Activated naive CD8-positive, alpha-beta T cell treated with anti-CD3 and anti-CD28 coated beads, Interleukin-2, amount 10 ng/mL, durations not matched to agents 7 days and 5 days (primary cell): ENCODE measurements around the gene PEX7. TPM values are rescaled to one million over a fixed set of nuclear protein-coding genes. Genes with fewer than 3 reads are reported as not detected.
"Not testable (repeated sequence)": the region's sequence is repeated elsewhere in the genome, so short reads cannot be mapped to it uniquely, and the experiment has no call there.

Source experiments
- ATAC-seq: fragments of 150-1000 bp; cut with Tn5 transposase; one replicate; pipeline ENCODE4 v1.10.0; 2021; ENCODE audit warnings: low read depth, moderate library complexity
- POLR2A ChIA-PET: fragments of 350-600 bp; sonication (Branson Sonifier 250); formaldehyde crosslinking; loops from one replicate; lab custom pipeline; 2021; ENCODE audit warnings: antibody characterized with exemption; lab: Charles Lee
- DNase-seq: peaks from one replicate; pipeline ENCODE4 v3.0.0; 2021
- H3K27ac Mint-ChIP-seq: one replicate; pipeline ENCODE4 v1.8.0; 2022; ENCODE audit warnings: mild to moderate bottlenecking, mixed read lengths
- H3K27me3 Mint-ChIP-seq: one replicate; pipeline ENCODE4 v1.8.0; 2022; ENCODE audit warnings: mild to moderate bottlenecking, moderate library complexity, mixed read lengths
- H3K36me3 Mint-ChIP-seq: one replicate; pipeline ENCODE4 v1.8.0; 2021; ENCODE audit warnings: mild to moderate bottlenecking, mixed read lengths
- H3K4me1 Mint-ChIP-seq: one replicate; pipeline ENCODE4 v1.8.0; 2021; ENCODE audit warnings: mixed read lengths
- H3K4me3 Mint-ChIP-seq: one replicate; pipeline ENCODE4 v1.8.0; 2022; ENCODE audit warnings: mild to moderate bottlenecking, moderate library complexity, mixed read lengths
- H3K9me3 Mint-ChIP-seq: one replicate; pipeline ENCODE4 v1.8.0; 2021; ENCODE audit warnings: mixed read lengths
- total RNA-seq, 2 experiments: library from RNA; stranded (reverse); gene quantifications; one replicate each; pipeline ENCODE4 v1.2.3, GENCODE V29; 2021

Gene PEX7
- total RNA-seq, 2 experiments from 2014 or later: 3.0 to 3.7 TPM

GRCh38 chr6:136792410-136793262 is 29.8 kb upstream of the PEX7 start, which contains the start of gene MAP3K5:
Gene MAP3K5, minus strand, starts transcription at chr6:136792477. Its CDS starts 320 bp downstream, at chr6:136792157.
- Mint-ChIP-seq H3K27ac (peak within 1 kb of the TSS; percentile 97), H3K36me3 (peaks cover 11% of the 10 kb centered on the region), H3K4me1 (peaks cover 33% of the 10 kb centered on the region)

GRCh38 chr6:136793363-136793762 is 29.0 kb upstream of the PEX7 start:
- ATAC-seq (no peak), DNase-seq (no peak)
- peaks cover 8% of the 10 kb centered on the region for H3K36me3 Mint-ChIP-seq
- peak overlapping the region; percentile 96 for H3K4me3 Mint-ChIP-seq
- H3K9me3 Mint-ChIP-seq: no peaks in the 10 kb centered on the region
- H3K27me3 Mint-ChIP-seq: peaks cover 7% of the 10 kb centered on the region
- peaks cover 26% of the 10 kb centered on the region for H3K4me1 Mint-ChIP-seq
- H3K27ac Mint-ChIP-seq: peak overlapping the region; percentile 37
- POLR2A ChIA-PET: interaction anchor here (1.0 to 5.3 kb wide), 4 partner anchors 29 to 424 kb away, joined by 3 to 93 read pairs (median 26); partner anchors contain the start of gene PEX7

More at GRCh38 chr6:136792410-136793262, 29.8 kb upstream of the PEX7 start, which contains the start of gene MAP3K5:
- Mint-ChIP-seq H3K27me3 (peaks cover 2% of the 10 kb centered on the region), H3K9me3 (no peaks in the 10 kb centered on the region), H3K4me3 (peak within 1 kb of the TSS; percentile 96)
- POLR2A ChIA-PET: interaction anchor here (0.7 to 5.3 kb wide), 19 partner anchors 9 to 503 kb away, joined by 3 to 93 read pairs (median 4); partner anchors contain the start of genes BCLAF1 and PEX7
- ATAC-seq: peak; percentile 84
- peak; percentile 97 for DNase-seq

DNA sequence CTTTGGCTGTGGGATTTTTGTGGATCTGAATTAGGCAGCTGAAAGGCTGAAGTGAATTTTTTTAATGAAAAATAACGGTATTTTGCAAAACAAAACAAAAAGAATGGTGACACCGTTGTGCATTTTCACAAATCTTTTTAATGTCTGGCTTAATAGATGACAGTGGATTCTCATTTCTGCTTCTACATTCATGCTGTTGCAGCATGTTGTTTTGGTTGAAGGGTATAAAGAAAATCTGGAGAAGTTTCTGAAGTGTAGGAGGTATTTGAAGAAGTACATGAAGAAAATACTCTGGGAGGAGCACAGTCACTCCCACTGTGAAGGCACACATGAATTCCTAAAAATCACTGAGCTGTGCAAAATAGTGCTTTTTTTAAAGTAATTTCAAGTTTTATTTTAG is 27.0 kb upstream of the PEX7 start:
- Mint-ChIP-seq H3K27ac (no peak overlapping the region), H3K4me1 (peaks cover 15% of the 10 kb centered on the region), H3K4me3 (no peak overlapping the region), H3K27me3 (peaks cover 12% of the 10 kb centered on the region), H3K9me3 (no peaks in the 10 kb centered on the region), H3K36me3 (no peaks in the 10 kb centered on the region)
- DNase-seq (no peak), ATAC-seq (no peak)
- POLR2A ChIA-PET: no interaction called here

DNA sequence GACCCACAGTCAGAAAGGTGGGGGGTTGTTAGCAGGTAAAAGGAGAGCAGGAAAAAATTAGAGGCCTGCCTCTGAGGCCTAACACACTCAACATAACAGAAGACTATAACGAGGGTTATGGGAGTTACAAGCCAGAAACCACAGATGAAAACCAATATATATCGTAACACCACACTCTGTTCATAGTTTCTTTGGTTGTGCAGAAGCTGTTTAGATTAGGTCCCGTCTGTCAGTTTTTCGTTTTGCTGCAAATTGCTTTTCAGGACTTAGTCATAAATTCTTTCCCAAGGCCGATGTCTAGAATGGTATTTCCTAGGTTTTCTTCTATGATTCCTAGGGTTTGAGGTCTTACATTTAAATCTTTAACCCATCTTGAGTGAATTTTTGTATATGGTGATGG is 26.4 kb upstream of the PEX7 start:
- POLR2A ChIA-PET: no interaction called here
- no peak for DNase-seq
- ATAC-seq: no peak
- H3K36me3 Mint-ChIP-seq: no peaks in the 10 kb centered on the region
- peaks cover 12% of the 10 kb centered on the region for H3K27me3 Mint-ChIP-seq
- peaks cover 9% of the 10 kb centered on the region for H3K4me1 Mint-ChIP-seq
- H3K4me3 Mint-ChIP-seq: no peak overlapping the region
- H3K27ac Mint-ChIP-seq: no peak overlapping the region
- H3K9me3 Mint-ChIP-seq: no peaks in the 10 kb centered on the region

- no peaks in the 10 kb centered on the region for H3K9me3 Mint-ChIP-seq
- POLR2A ChIA-PET: no interaction called here
- peaks cover 5% of the 10 kb centered on the region for H3K4me1 Mint-ChIP-seq
- DNase-seq (no peak), ATAC-seq (no peak)
- H3K36me3 Mint-ChIP-seq: no peaks in the 10 kb centered on the region
- peaks cover 14% of the 10 kb centered on the region for H3K27me3 Mint-ChIP-seq
- H3K27ac Mint-ChIP-seq: no peak overlapping the region
- no peak overlapping the region for H3K4me3 Mint-ChIP-seq
Observed at GRCh38 chr6:136798044-136798443, 24.3 kb upstream of the PEX7 start.

- POLR2A ChIA-PET: no interaction called here
- H3K4me1 Mint-ChIP-seq: no peaks in the 10 kb centered on the region
- no peak for DNase-seq
- no peak overlapping the region for H3K27ac Mint-ChIP-seq
- no peak for ATAC-seq
- H3K4me3 Mint-ChIP-seq: no peak overlapping the region
- peaks cover 16% of the 10 kb centered on the region for H3K27me3 Mint-ChIP-seq
- H3K9me3 Mint-ChIP-seq: no peaks in the 10 kb centered on the region
- H3K36me3 Mint-ChIP-seq: no peaks in the 10 kb centered on the region
Observed at GRCh38 chr6:136801581-136801980, 20.8 kb upstream of the PEX7 start.

DNA sequence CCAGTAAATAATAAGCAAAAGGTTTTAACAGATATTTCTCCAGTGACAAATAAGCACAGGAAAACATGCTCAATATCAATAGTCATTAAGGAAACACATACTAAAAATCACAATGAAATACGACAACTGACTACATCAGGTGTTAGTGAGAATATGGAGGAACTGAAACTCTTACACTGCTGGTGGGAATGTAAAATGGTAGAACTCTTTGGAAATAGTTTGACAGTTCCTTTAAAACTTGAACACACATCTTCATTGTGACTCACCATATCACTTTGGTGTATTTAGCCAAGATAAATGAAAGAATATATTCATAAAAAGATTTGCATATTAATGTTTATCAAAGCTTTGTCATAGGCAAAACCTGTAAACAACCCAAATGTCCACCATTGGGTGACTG is 18.8 kb upstream of the PEX7 start:
- POLR2A ChIA-PET: no interaction called here
- H3K4me1 Mint-ChIP-seq: no peaks in the 10 kb centered on the region
- no peaks in the 10 kb centered on the region for H3K36me3 Mint-ChIP-seq
- H3K27me3 Mint-ChIP-seq: peaks cover 10% of the 10 kb centered on the region
- no peaks in the 10 kb centered on the region for H3K9me3 Mint-ChIP-seq
- DNase-seq (no peak), ATAC-seq (no peak)
- no peak overlapping the region for H3K4me3 Mint-ChIP-seq
- H3K27ac Mint-ChIP-seq: no peak overlapping the region

GRCh38 chr6:136809091-136809860 is 13.1 kb upstream of the PEX7 start:
- H3K9me3 Mint-ChIP-seq: no peaks in the 10 kb centered on the region
- H3K4me3 Mint-ChIP-seq: no peak overlapping the region
- no peaks in the 10 kb centered on the region for H3K36me3 Mint-ChIP-seq
- H3K4me1 Mint-ChIP-seq: no peaks in the 10 kb centered on the region
- H3K27me3 Mint-ChIP-seq: peaks cover 2% of the 10 kb centered on the region
- no peak overlapping the region for H3K27ac Mint-ChIP-seq
- ATAC-seq (no peak), DNase-seq (no peak)
- POLR2A ChIA-PET: interaction anchor here (0.7 kb wide), 1 partner anchor 1945 kb away, joined by 5 read pairs; no protein-coding TSS in a partner anchor

GRCh38 chr6:136811272-136811671 is 11.1 kb upstream of the PEX7 start:
- Mint-ChIP-seq H3K36me3 (peaks cover 1% of the 10 kb centered on the region), H3K27me3 (peaks cover 2% of the 10 kb centered on the region), H3K9me3 (peaks cover 1% of the 10 kb centered on the region), H3K4me1 (peaks cover 1% of the 10 kb centered on the region), H3K4me3 (no peak overlapping the region), H3K27ac (no peak overlapping the region)
- POLR2A ChIA-PET: no interaction called here
- DNase-seq: no peak
- no peak for ATAC-seq

DNA sequence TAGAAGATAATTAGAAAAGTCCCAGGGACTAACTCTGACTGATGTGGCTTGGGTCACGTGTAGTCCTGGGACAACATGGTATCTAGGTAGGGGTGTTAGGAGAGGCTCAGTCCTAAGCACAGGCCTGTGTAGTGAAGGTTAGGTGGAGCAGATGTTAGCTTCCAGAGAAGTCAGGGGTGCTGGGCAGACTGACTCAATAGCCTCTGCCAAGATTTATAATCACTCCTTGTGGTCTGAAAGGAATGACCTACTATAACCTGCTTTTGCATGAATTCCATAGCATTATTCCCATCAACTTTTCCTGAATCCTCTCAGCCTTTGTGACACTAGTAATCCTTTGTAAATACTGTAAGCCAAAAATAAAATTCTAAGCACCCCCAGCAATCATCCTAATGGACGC is 10.2 kb upstream of the PEX7 start:
- Mint-ChIP-seq H3K4me3 (no peak overlapping the region), H3K27me3 (peaks cover 3% of the 10 kb centered on the region), H3K4me1 (peaks cover 1% of the 10 kb centered on the region), H3K36me3 (peaks cover 1% of the 10 kb centered on the region), H3K27ac (peak overlapping the region; percentile 34), H3K9me3 (peaks cover 2% of the 10 kb centered on the region)
- ATAC-seq: no peak
- POLR2A ChIA-PET: no interaction called here
- DNase-seq: no peak

- H3K27ac Mint-ChIP-seq, H3K4me3 Mint-ChIP-seq, POLR2A ChIA-PET, H3K9me3 Mint-ChIP-seq, H3K36me3 Mint-ChIP-seq, DNase-seq, H3K27me3 Mint-ChIP-seq, H3K4me1 Mint-ChIP-seq, ATAC-seq: not testable (repeated sequence)
Observed at GRCh38 chr6:136815608-136816007, 6.8 kb upstream of the PEX7 start.

DNA sequence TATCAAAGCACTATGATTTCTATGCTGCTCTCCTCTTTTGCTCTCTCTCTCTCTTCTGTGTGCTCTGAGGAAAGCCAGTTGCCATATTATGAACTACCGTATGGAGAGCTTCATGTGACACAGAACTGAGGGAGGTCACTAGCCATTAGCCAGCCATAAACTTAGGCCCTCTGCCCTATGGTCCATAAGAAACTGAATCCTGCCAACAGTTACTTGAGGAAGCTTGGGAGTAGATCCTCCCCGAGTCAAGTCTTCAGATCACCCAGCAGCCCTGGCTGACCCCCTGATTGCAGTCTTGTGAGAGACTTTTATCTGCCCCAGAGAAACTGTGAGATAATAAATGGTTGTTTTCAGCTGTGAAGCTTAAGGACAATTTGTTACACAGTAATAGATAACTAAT is 5.7 kb upstream of the PEX7 start:
- no peak overlapping the region for H3K4me3 Mint-ChIP-seq
- ATAC-seq (no peak), DNase-seq (no peak)
- peaks cover 3% of the 10 kb centered on the region for H3K4me1 Mint-ChIP-seq
- POLR2A ChIA-PET: no interaction called here
- no peak overlapping the region for H3K27ac Mint-ChIP-seq
- peaks cover 2% of the 10 kb centered on the region for H3K9me3 Mint-ChIP-seq
- H3K27me3 Mint-ChIP-seq: peaks cover 7% of the 10 kb centered on the region
- peaks cover 3% of the 10 kb centered on the region for H3K36me3 Mint-ChIP-seq

GRCh38 chr6:136820561-136820960 is 1.8 kb upstream of the PEX7 start:
- H3K27ac Mint-ChIP-seq: no peak overlapping the region
- POLR2A ChIA-PET: no interaction called here
- DNase-seq (no peak), ATAC-seq (no peak)
- peaks cover 2% of the 10 kb centered on the region for H3K9me3 Mint-ChIP-seq
- H3K27me3 Mint-ChIP-seq: peaks cover 5% of the 10 kb centered on the region
- H3K4me3 Mint-ChIP-seq: no peak overlapping the region
- H3K36me3 Mint-ChIP-seq: peaks cover 6% of the 10 kb centered on the region
- H3K4me1 Mint-ChIP-seq: peaks cover 8% of the 10 kb centered on the region
